Endothelial cell of umbilical vein (primary cell): ENCODE data around the gene CHI3L1. TPM values are rescaled to one million over a fixed set of nuclear protein-coding genes. Genes with fewer than 3 reads are reported as not detected.

Experiments used
- BruUV-seq: library from RNA; stranded (reverse); fragments of 400-500 nt; replicated peaks from 2 replicates; lab custom pipeline; 2021; lab: Mats Ljungman, UMichigan
- CTCF ChIA-PET: fragments of 300-600, 350-600 bp; sonication (Branson Sonifier 250); formaldehyde crosslinking; loops from one replicate; lab custom pipeline; 2021; ENCODE audit warnings: antibody characterized with exemption, inconsistent platforms; lab: Charles Lee
- POLR2A ChIA-PET: fragments of 300-600, 350-600 bp; sonication (Branson Sonifier 250); formaldehyde crosslinking; loops from one replicate; lab custom pipeline; 2021; ENCODE audit warnings: antibody characterized with exemption, inconsistent platforms; lab: Charles Lee
- DNase-seq: peaks from one replicate; pipeline ENCODE4 v3.0.0-alpha.2; 2011; ENCODE audit warnings: low read depth, low spot score
- FAIRE-seq: peaks from 2 replicates; lab custom pipeline; 2011; peaks lifted over from hg19 to GRCh38; lab: Jason Lieb, UNC
- H2AFZ ChIP-seq: 2 replicates; pipeline ENCODE4 v1.6.0; 2012; ENCODE audit warnings: low read depth, low read length, control low read depth, inconsistent platforms
- H3K27ac ChIP-seq: 2 replicates; pipeline ENCODE4 v1.5.1; 2011; ENCODE audit warnings: low read depth, mild to moderate bottlenecking, control low read depth, low read length, moderate library complexity; ENCODE audit not compliant: insufficient read depth
- H3K27me3 ChIP-seq, 2 experiments: 2 replicates each; pipeline versions ENCODE4 v1.6.0 to v1.6.1; 2011; ENCODE audit warnings: low read length in 2 of 2, mixed read lengths in 1 of 2; ENCODE audit not compliant: control insufficient read depth in 2 of 2, insufficient read depth in 2 of 2
- H3K36me3 ChIP-seq, 2 experiments: 2 replicates in 1 of 2; 3 replicates in 1 of 2; pipeline ENCODE4 v1.5.1; 2011; ENCODE audit warnings: low read length in 2 of 2, mild to moderate bottlenecking in 1 of 2, moderate library complexity in 1 of 2; ENCODE audit not compliant: control insufficient read depth in 2 of 2, insufficient read depth in 2 of 2; ENCODE audit errors: extremely low read depth in 1 of 2
- H3K4me1 ChIP-seq: 3 replicates; pipeline ENCODE4 v1.5.1; 2011; ENCODE audit warnings: mild to moderate bottlenecking, low read length; ENCODE audit not compliant: control insufficient read depth, insufficient read depth; ENCODE audit errors: extremely low read depth
- H3K4me2 ChIP-seq: 2 replicates; pipeline ENCODE4 v1.6.1; 2011; ENCODE audit warnings: low read length, control low read depth, mixed read lengths; ENCODE audit not compliant: insufficient read depth
- H3K4me3 ChIP-seq, 3 experiments: fragments of 200-600 bp in 1 of 3; sonication (generic), shearing (Covaris generic) in 1 of 3; replicated peaks in 1 of 3; 2 replicates each; pipeline ENCODE4 v1.5.1; 2011 to 2016; ENCODE audit warnings: control low read depth in 3 of 3, low read length in 3 of 3, mild to moderate bottlenecking in 2 of 3, inconsistent platforms in 1 of 3, low read depth in 1 of 3, moderate library complexity in 1 of 3; ENCODE audit not compliant: insufficient read depth in 1 of 3
- H3K79me2 ChIP-seq: 2 replicates; pipeline ENCODE4 v1.6.0; 2012; ENCODE audit warnings: low read length, inconsistent platforms; ENCODE audit not compliant: control insufficient read depth, insufficient read depth
- H3K9ac ChIP-seq: replicated peaks from 2 replicates; pipeline ENCODE3; 2011; ENCODE audit warnings: low read length, control low read depth; ENCODE audit not compliant: insufficient read depth; ENCODE audit errors: extremely low read depth
- H3K9me1 ChIP-seq: replicated peaks from 3 replicates; pipeline ENCODE4 v1.6.0; 2011; ENCODE audit warnings: mild to moderate bottlenecking, low read length; ENCODE audit not compliant: control insufficient read depth, insufficient read depth; ENCODE audit errors: extremely low read depth
- H3K9me3 ChIP-seq: replicated peaks from 2 replicates; pipeline ENCODE4 v1.5.1; 2012; ENCODE audit warnings: low read length, inconsistent platforms; ENCODE audit not compliant: control insufficient read depth, insufficient read depth
- H4K20me1 ChIP-seq: replicated peaks from 2 replicates; pipeline ENCODE3; 2011; ENCODE audit warnings: mild to moderate bottlenecking, low read length; ENCODE audit not compliant: control insufficient read depth, insufficient read depth; ENCODE audit errors: extremely low read depth
- EZH2 ChIP-seq: IDR thresholded peaks from 2 replicates; pipeline ENCODE4 v1.6.1; 2012; ENCODE audit warnings: borderline replicate concordance, low read depth, mild to moderate bottlenecking, moderate library complexity, low read length, inconsistent platforms; ENCODE audit not compliant: severe bottlenecking
- FOS ChIP-seq: IDR thresholded peaks from 2 replicates; pipeline ENCODE4 v1.6.1; 2011; ENCODE audit warnings: mild to moderate bottlenecking, low read length, moderate library complexity, borderline replicate concordance; ENCODE audit not compliant: insufficient read depth
- GATA2 ChIP-seq: IDR thresholded peaks from 2 replicates; pipeline ENCODE4 v1.7.0; 2011; ENCODE audit warnings: low read depth, mild to moderate bottlenecking, moderate library complexity, mixed read lengths, low read length; ENCODE audit not compliant: insufficient read length, insufficient read depth
- JUN ChIP-seq: IDR thresholded peaks from 2 replicates; pipeline ENCODE4 v1.6.1; 2011; ENCODE audit warnings: borderline replicate concordance, low read depth; ENCODE audit not compliant: insufficient read length, insufficient read depth
- MYC ChIP-seq: IDR thresholded peaks from one replicate; pipeline ENCODE4 v1.6.1; 2011; ENCODE audit warnings: mild to moderate bottlenecking, low read depth, low read length
- POLR2A ChIP-seq: IDR thresholded peaks from 2 replicates; pipeline ENCODE4 v1.6.1; 2012; ENCODE audit warnings: low read depth, mild to moderate bottlenecking, control low read depth, low read length
- POLR2AphosphoS5 ChIP-seq: IDR thresholded peaks from 2 replicates; pipeline ENCODE4 v1.6.1; 2012; ENCODE audit warnings: low read depth, mild to moderate bottlenecking, control low read depth, low read length, moderate library complexity; ENCODE audit not compliant: insufficient read depth
- dilution Hi-C: fragments of 300-500 bp; cut with MboI; formaldehyde crosslinking; loops from one replicate; pipeline ENCODE4 v1.15.0; 2019; ENCODE audit warnings: low sequenced_read_pairs; ENCODE audit not compliant: extremely low pct_ligation_motif_present
- intact Hi-C: fragments of 100-400 bp; cut with micrococcal nuclease; formaldehyde crosslinking; loops from one replicate; pipeline ENCODE4 v1.10.0; 2022
- polyA plus RNA-seq, 4 experiments: library from polyadenylated mRNA; depleted of rRNA in 3 of 4; stranded (reverse) in 3 of 4; unstranded in 1 of 4; fragments of >200 nt; gene quantifications; 2 replicates each; pipeline versions ENCODE4 v1.2.1 to v1.2.3, GENCODE V29; 2011 to 2012; ENCODE audit warnings: missing spikeins in 1 of 4
- total RNA-seq: library from RNA; stranded (reverse); gene quantifications from 2 replicates; pipeline ENCODE4 v1.2.3, GENCODE V29; 2021
- TF ChIP-seq, protein P1 (sequence below), 2 donors: IDR thresholded peaks; 1 replicate in 1 of 2; 2 replicates in 1 of 2; pipeline ENCODE4 v1.5.1; 2011; ENCODE audit warnings: low read length in 2 of 2, mild to moderate bottlenecking in 2 of 2, moderate library complexity in 2 of 2, control low read depth in 1 of 2, inconsistent platforms in 1 of 2, low read depth in 1 of 2; ENCODE audit not compliant: insufficient read depth in 1 of 2; ENCODE audit errors: extremely low read depth in 1 of 2

The CHI3L1 gene
- total and polyA plus RNA-seq, 2 donors (not counting 3 experiments of a cell fraction or from before 2014, with no cell fraction given), result not detected

DNA sequence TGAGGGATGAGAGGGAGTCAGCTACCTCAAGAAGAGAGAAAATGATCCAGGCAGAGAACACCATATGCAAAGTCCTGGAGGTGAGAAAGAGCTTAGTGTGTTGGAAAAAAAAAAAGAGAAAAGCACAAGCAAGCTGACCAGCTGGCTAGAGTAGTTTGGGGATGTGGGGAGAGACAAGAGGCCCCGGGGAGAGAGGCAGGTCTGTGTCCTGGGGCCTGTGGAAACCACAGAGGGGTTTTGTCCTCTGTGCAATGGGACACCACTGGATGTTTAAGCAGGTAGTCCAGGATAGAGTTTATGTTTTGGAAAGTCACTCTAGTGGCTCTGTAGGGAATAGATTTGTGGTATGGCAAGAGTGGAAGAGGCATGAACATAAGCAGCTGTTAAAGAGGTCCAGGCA, 14.4 kb upstream of the CHI3L1 start:
- H3K27me3 ChIP-seq, result peaks cover 7 to 8% of the 10 kb centered on the region in 2 experiments
- no peak overlapping the region for H3K4me3 ChIP-seq
- H3K9me3 ChIP-seq, result no peaks in the 10 kb centered on the region
- no peak for TF ChIP-seq FOS
- no peak for TF ChIP-seq MYC
- TF ChIP-seq EZH2, result no peak
- TF ChIP-seq JUN, result no peak
- TF ChIP-seq POLR2AphosphoS5, result no peak
- TF ChIP-seq GATA2, result no peak
- TF ChIP-seq, protein P1, sequence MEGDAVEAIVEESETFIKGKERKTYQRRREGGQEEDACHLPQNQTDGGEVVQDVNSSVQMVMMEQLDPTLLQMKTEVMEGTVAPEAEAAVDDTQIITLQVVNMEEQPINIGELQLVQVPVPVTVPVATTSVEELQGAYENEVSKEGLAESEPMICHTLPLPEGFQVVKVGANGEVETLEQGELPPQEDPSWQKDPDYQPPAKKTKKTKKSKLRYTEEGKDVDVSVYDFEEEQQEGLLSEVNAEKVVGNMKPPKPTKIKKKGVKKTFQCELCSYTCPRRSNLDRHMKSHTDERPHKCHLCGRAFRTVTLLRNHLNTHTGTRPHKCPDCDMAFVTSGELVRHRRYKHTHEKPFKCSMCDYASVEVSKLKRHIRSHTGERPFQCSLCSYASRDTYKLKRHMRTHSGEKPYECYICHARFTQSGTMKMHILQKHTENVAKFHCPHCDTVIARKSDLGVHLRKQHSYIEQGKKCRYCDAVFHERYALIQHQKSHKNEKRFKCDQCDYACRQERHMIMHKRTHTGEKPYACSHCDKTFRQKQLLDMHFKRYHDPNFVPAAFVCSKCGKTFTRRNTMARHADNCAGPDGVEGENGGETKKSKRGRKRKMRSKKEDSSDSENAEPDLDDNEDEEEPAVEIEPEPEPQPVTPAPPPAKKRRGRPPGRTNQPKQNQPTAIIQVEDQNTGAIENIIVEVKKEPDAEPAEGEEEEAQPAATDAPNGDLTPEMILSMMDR (IDR thresholded peaks at IDR 0.05; ENCODE audit: extremely low read depth in 1 of 2, insufficient read depth in 1 of 2, low read depth in 1 of 2, low read length in 2 of 2), result no peak
- TF ChIP-seq POLR2A, result no peak
- no peaks in the 10 kb centered on the region for H3K4me1 ChIP-seq
- H2AFZ ChIP-seq, result no peak overlapping the region
- no TSS peak for BruUV-seq
- no peak overlapping the region for H3K9ac ChIP-seq
- H4K20me1 ChIP-seq, result no peaks in the 10 kb centered on the region
- DNase-seq, result no peak
- H3K79me2 ChIP-seq, result no peaks in the 10 kb centered on the region
- ChIA-PET CTCF (interaction anchor here (0.7 to 2.8 kb wide), 5 partner anchors 8 to 161 kb away, joined by 3 to 18 read pairs (median 4); no protein-coding TSS in a partner anchor), POLR2A (no interaction called here)
- FAIRE-seq, result no peak
- H3K4me2 ChIP-seq, result no peak overlapping the region
- dilution Hi-C loops (no loop called here), intact Hi-C loops (no loop called here)
- no peaks in the 10 kb centered on the region for H3K36me3 ChIP-seq
- H3K27ac ChIP-seq, result no peak overlapping the region
- H3K9me1 ChIP-seq, result no peaks in the 10 kb centered on the region
